Measurements from ENCODE around the gene MAP3K5.

Gene MAP3K5

DNA sequence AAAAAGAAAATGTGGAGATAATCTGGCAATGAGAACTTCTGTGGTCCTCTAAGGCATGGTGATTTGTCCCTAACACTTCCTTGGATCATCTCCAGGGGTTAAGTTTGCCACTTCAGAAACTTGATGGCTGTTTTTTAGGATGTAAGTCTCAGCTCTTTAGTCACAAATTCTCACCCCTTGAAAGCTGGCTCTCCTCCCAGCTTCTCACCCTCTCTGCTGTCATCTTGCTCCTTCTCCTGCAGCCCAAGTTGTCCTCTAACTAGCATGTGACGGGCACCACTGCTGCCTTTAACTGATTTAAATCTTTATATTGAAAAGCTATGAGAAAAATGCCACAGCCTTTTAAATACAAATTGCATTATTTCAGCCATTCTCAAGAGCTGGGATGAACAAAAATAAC, 107.8 kb downstream of the MAP3K5 start:
- TF ChIP-seq, protein P1, sequence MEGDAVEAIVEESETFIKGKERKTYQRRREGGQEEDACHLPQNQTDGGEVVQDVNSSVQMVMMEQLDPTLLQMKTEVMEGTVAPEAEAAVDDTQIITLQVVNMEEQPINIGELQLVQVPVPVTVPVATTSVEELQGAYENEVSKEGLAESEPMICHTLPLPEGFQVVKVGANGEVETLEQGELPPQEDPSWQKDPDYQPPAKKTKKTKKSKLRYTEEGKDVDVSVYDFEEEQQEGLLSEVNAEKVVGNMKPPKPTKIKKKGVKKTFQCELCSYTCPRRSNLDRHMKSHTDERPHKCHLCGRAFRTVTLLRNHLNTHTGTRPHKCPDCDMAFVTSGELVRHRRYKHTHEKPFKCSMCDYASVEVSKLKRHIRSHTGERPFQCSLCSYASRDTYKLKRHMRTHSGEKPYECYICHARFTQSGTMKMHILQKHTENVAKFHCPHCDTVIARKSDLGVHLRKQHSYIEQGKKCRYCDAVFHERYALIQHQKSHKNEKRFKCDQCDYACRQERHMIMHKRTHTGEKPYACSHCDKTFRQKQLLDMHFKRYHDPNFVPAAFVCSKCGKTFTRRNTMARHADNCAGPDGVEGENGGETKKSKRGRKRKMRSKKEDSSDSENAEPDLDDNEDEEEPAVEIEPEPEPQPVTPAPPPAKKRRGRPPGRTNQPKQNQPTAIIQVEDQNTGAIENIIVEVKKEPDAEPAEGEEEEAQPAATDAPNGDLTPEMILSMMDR (IDR thresholded peaks at IDR 0.05; ENCODE audit: low read depth, low read length) = no peak
- no peak for DNase-seq (ENCODE audit: low read depth, low spot score)
- no peak overlapping the region for H3K4me3 ChIP-seq (ENCODE audit: low read depth, low read length)
- in situ Hi-C loops (cut with HindIII; ENCODE audit: low sequenced_read_pairs) = no loop called here

DNA sequence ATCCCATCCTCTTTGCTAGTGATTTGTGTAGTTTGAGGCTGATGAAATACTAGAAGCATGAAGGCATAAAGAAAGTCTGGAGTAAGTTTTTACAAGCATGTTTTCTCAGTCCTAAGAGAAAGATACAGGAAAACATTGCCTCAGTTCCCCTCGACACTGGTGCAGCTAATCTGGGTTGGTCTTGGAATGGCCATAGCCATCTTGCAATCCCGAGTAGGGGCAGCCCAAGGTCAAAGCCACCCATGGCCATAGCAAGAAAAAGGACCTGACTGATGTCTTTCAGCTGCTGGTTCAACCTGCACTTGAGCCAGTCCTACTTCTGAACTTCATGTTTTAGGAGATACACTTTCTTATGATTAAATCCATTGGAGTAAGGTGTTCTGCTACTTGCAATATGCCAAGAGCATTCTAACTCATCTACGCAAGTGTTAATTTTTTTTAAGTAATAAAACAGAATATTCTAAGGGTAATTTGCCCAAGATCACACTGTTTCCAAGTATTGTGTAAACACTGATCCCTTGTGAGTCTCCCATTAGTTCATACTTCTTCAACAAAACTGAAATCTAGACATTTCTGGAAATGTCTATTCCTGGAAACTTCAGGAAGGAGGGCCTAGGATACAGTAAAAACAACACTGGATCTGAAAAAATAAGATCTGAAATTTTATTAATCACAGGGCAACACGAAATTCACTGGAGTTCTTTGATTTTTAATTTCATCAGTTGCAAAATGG, 108.9 kb downstream of the MAP3K5 start:
- H3K4me3 ChIP-seq (ENCODE audit: low read depth, low read length) = no peak overlapping the region
- DNase-seq (ENCODE audit: low read depth, low spot score) = no peak
- in situ Hi-C loops (cut with HindIII; ENCODE audit: low sequenced_read_pairs) = no loop called here
- TF ChIP-seq, protein P1 (IDR thresholded peaks at IDR 0.05; ENCODE audit: low read depth, low read length) = no peak

DNA sequence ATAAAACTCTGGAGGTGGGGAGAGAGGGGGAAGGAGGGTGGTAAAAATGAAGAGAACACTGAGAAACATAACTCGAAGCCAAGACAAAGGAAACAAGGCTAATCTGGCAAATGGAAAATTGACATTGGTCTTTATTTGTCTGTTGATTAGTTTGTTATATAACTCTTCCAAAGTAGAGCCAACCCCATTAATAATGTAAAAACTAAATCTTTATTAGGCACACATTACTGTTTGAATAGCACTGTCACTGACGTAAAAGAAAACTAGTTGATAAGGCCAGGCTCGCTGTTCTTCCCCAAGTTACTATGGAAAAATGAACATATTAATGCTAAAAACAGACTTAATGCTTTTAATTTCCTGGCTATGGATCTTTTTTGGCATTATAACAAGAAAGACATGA, 110.0 kb downstream of the MAP3K5 start:
- no peak for DNase-seq (ENCODE audit: low read depth, low spot score)
- no peak overlapping the region for H3K4me3 ChIP-seq (ENCODE audit: low read depth, low read length)
- in situ Hi-C loops (cut with HindIII; ENCODE audit: low sequenced_read_pairs) = no loop called here
- TF ChIP-seq, protein P1 (IDR thresholded peaks at IDR 0.05; ENCODE audit: low read depth, low read length) = no peak

DNA sequence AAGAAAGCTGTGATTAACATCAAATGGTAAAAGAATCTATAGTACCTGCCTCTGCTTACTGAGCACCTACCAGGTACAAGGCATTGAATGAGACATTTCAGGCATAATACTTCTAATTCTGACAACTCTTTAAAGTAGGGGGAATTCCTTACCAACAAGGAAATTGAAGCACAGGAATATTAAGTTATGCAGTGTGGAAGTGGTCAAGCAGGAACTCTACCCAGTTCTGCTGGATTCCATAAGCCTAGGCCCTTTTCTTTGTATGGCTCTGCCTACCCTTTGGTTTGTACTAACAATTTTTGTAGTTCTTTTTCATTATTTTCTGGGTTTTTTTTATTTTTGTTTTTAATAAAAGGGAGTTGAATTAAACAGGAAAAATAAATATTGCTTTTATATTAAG, 114.5 kb downstream of the MAP3K5 start:
- TF ChIP-seq, protein P1 (IDR thresholded peaks at IDR 0.05; ENCODE audit: low read depth, low read length) = no peak
- no peak for DNase-seq (ENCODE audit: low read depth, low spot score)
- H3K4me3 ChIP-seq (ENCODE audit: low read depth, low read length) = no peak overlapping the region
- in situ Hi-C loops (cut with HindIII; ENCODE audit: low sequenced_read_pairs) = no loop called here

DNA sequence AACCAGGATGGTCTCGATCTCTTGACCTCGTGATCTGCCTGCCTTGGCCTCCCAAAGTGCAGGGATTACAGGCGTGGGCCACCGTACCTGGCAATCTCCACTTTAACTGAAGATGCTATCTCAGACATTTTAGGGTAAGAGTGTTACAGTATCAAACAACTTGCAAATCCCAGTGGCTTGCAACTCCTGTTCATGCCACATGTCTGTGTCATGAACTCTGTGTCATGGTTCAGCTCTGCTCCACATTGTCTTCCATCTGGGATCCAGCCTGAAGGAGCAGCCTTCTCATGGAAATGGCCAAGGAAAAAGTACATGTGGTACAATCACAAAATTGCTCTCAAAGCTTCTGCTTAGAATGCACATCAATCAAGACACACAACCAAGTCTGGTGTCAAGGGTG, 114.9 kb downstream of the MAP3K5 start:
- in situ Hi-C loops (cut with HindIII; ENCODE audit: low sequenced_read_pairs) = no loop called here
- no peak for DNase-seq (ENCODE audit: low read depth, low spot score)
- TF ChIP-seq, protein P1 (IDR thresholded peaks at IDR 0.05; ENCODE audit: low read depth, low read length) = no peak
- H3K4me3 ChIP-seq (ENCODE audit: low read depth, low read length) = no peak overlapping the region

DNA sequence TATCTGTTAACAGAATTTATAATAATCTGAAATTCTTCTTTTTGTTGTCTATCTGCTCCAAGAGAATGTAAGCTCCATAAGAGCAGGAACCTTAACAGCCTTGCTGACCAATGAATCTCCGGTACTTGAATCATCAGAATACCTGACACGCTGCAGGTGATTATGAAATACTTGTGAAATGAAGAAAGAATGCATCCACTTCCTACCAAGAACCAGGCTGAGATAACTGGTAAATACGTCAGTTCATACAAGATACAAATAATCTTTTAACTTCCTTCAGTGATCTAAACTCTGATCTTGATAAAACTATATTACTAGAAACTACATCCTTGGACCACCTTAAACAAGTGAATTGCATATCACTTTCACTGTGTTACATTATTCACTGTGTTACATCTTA, 116.2 kb downstream of the MAP3K5 start:
- in situ Hi-C loops (cut with HindIII; ENCODE audit: low sequenced_read_pairs) = no loop called here

More for the DNA sequence above, 116.2 kb downstream of the MAP3K5 start:
- TF ChIP-seq, protein P1 (IDR thresholded peaks at IDR 0.05; ENCODE audit: low read depth, low read length) = no peak
- no peak for DNase-seq (ENCODE audit: low read depth, low spot score)
- no peak overlapping the region for H3K4me3 ChIP-seq (ENCODE audit: low read depth, low read length)
